GM10847 (cell line): Measurements from ENCODE around the gene GNB2.

ENCODE experiments used
- POLR2A ChIP-seq: IDR thresholded peaks from 2 replicates; pipeline ENCODE4 v1.6.1; 2011; ENCODE audit not compliant: insufficient read length; ENCODE audit errors: extremely low read depth

The GNB2 gene

DNA sequence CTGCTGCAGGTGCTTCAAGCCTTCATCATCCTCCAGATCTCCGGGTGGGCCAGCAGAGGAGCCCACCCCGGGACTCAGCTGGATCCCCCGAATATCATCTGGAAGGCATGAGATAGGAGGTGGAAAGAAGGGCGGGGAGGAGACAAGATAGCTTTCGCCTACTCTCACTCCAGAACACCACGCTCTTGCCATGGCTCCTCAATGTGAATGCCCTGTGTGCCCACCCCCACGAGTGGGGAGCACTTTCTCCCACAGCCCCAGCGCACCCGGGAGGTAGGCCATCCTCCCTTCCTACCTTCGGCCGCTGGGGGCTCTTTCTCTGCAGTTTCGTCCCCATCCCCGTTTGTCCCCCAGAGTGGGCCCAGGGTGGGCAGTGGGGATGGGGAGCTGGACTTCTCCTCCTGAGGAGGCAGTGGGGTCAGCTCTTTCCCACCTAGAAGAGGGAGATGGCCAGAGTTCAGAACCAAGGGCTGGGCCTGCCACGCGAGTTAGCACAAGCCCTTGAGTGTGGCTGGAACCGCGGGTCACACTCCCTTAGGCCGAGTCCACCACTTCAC, 11.6 kb downstream of the GNB2 start:
- TF ChIP-seq POLR2A = no peak

DNA sequence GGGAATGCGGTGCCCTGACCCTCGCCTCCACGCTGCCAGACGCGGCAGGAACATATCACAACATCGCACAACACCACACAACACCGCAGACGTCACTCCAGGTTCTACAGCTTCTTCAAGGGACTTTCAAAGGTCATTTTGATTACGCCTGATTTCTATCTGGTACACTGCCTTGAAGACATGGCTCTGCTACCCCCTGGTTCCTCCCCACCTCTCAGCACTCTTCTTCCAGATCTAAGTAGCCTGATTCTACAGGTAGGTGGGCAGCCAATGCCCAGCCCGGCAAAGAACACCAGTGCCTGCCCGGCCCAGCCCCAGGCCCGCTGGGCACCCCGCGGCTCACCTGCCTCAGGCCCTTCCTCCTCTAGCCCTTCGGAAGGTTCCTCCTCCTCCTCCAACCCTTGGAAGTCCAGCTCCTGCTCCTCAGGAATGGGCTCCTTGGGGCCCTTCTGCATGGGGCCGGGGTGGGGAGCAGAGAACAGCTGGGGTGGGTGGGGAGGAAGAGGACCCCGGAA, 12.1 kb downstream of the GNB2 start:
- no peak for TF ChIP-seq POLR2A

DNA sequence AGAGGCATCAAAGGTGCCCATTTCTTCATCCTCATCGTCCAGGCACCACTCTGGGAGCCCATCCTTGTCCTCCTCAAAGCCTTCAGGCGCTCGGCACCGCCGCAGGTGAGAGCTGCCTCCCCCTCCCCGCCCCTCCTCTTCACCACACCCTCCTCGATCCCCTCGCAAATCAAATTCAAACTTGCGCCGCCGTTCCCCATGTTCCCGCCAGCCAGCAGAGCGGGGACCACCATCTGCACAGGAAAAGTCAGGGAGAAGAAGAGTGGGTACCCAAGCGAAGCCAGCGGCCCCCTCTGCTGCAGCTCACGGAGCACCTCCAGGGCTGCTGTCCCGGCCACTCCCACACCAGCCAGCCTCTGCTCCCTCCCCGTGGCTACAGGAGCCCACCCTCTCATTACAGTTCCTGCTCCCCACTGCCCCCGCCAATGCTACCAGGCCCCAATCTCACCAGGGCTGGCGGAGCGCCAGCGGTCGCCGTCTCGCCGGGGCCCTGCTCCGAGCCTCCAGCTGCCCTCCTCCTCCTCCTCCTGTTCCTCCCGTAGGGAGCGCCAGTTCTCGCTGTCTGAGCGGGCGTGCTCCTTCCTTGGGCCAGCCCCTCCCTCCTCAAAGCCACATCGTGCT, 12.8 kb downstream of the GNB2 start:
- no peak for TF ChIP-seq POLR2A

DNA sequence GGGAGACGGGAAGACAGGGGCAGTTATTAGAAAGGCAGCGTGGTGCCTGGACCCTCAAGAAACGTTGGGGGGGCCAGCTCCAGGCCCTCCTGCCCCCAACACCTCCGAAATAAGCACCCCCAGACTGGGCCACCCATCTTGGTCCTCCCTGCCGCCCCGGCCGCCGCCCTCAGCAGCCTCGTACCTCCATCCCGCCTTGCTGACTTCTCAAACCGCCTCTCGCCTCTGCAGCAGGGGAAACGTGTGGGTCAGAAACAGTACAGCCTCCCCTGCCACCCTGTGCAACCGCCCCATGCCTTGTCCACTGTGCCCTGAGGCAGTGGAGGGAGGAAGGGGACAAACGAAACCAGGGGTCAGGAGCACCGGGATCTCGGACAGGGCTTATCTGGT, 13.3 kb downstream of the GNB2 start:
- TF ChIP-seq POLR2A = no peak

GRCh38 chr7:100687261-100687660, 13.7 kb downstream of the GNB2 start:
- no peak for TF ChIP-seq POLR2A

GRCh38 chr7:100687751-100688300, 14.3 kb downstream of the GNB2 start:
- no peak for TF ChIP-seq POLR2A

DNA sequence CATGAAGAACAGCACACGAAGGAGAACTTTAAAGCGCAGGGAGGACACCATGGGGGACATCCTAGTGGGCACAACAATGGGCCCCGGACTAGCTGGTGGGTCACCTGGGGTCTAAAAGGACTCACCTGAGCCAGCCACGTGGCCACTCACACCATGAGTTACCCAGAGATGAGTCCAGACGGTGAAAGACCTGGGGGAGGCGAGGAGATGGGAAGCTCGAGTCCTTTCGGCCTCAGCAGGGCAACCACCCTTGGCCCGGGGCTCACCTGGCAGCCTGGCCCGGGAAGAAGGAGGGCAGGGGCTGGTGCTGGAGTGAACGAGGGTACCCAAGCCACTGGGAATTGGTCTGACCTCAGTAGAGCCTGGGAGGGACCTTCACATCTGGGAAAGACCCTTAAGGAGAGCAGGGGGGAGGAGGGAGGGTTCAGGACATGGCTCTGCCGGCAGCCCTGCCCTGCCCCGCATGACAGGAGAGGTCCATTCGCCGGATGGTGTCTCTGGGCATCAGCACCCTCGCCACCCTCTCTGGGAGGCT, 14.9 kb downstream of the GNB2 start:
- no peak for TF ChIP-seq POLR2A

DNA sequence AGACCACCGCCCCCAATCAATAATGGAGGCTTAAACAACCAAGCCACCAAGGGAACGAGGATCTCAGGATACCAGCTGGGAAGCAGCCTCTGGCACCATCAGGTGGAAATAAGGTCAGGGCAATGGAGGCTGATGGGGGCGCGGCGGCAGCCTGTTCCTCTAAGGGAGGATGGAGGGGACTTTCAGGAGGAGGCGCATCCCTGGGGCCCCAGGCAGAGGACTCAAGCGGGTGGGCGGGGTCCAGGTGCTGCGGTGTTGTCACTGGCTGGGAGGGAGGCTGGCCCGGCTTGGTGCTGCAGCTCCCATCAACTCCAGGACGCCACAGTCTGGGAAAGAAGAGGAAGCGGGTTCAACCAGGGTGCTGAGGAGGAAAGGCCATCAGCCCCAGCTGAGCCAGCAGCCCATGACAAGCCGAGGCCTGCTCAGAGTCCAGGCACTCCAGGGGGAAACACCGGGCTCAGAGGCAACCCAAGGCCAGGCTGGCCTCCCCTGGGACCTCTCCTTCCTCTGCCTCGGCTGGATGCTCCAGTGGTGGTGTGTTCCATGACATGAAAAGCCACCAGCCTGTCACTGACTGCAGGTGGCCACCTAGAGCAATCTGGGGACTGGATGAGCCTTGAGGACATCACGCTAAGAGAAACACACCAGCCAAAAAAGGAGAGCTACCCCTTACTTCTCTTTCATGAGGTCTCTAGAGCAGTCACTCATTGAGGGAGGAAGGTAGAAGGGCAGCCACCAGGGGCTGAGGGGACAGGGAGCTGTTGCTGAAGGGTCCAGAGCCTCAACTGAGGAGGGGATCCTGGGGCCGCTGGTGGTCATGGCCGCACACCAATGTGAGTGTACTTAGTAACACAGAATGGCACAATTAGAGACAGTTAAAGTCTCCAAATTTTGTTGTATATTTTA, 15.9 kb downstream of the GNB2 start:
- TF ChIP-seq POLR2A = no peak

- no peak for TF ChIP-seq POLR2A
These were observed 18.4 kb downstream of the GNB2 start for GRCh38 chr7:100691676-100692577.

GRCh38 chr7:100692578-100692961, 19.0 kb downstream of the GNB2 start:
- TF ChIP-seq POLR2A = no peak

GRCh38 chr7:100693312-100694097, 20.0 kb downstream of the GNB2 start:
- TF ChIP-seq POLR2A = no peak

DNA sequence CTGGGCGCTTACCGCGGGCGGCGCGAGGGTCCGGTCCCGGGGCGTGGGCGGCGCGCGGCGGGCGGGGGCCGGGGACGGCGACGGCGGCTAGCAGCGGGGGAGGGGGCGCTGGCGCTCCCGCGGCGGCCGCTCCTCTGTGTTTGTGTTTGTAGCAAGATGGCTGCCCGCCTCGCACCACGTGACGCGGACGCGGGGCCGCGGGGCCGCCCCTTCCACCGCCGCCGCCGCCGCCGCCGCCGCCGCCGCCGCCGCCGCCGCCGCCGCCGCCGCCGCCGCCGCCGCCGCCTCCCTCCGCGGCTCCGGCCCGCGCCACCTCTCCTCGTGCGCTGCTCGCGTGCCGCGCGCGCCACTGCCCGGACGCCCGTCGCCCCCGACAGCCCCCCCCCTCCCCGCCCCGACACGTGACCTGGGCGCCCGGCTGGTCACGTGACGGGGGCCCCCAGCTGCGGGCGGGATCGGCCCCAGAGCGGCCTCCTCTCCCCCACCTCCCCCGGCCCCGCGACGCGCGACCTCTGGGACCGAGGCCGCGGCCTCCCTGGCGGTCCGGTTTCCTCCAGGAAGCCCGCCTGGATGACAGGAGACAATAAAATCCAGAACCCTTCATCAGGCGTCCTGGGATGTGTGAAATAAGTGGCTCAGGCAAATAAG, 20.7 kb downstream of the GNB2 start, which contains the start of gene GIGYF1:
Gene GIGYF1, minus strand, starts transcription at position 153 of the 648 bp plus-strand sequence. CDS start 6,012 bp downstream, outside the sequence.
- no peak for TF ChIP-seq POLR2A

GRCh38 chr7:100696123-100696521, 22.6 kb downstream of the GNB2 start:
- no peak for TF ChIP-seq POLR2A
